GM10266 (cell line): Measurements from ENCODE around the gene SH3BGR.

Experiments
- DNase-seq: peaks from one replicate; pipeline ENCODE4 v3.0.0; 2012; ENCODE audit errors: extremely low spot score
- CTCF ChIP-seq: IDR thresholded peaks from 2 replicates; pipeline ENCODE4 v1.5.1; 2012; ENCODE audit warnings: mild to moderate bottlenecking, low read depth; ENCODE audit not compliant: control insufficient read depth, insufficient read depth; ENCODE audit errors: missing control alignments

Gene SH3BGR

GRCh38 chr21:39546522-39546921 is 94.8 kb downstream of the SH3BGR start:
- DNase-seq, result no peak
- no peak for TF ChIP-seq CTCF

GRCh38 chr21:39552856-39553255 is 101.1 kb downstream of the SH3BGR start:
- no peak for DNase-seq
- no peak for TF ChIP-seq CTCF

GRCh38 chr21:39553331-39553730 is 101.6 kb downstream of the SH3BGR start:
- no peak for TF ChIP-seq CTCF
- no peak for DNase-seq

- no peak for TF ChIP-seq CTCF
- DNase-seq, result no peak
Measured at GRCh38 chr21:39555911-39556590, 104.3 kb downstream of the SH3BGR start.

DNA sequence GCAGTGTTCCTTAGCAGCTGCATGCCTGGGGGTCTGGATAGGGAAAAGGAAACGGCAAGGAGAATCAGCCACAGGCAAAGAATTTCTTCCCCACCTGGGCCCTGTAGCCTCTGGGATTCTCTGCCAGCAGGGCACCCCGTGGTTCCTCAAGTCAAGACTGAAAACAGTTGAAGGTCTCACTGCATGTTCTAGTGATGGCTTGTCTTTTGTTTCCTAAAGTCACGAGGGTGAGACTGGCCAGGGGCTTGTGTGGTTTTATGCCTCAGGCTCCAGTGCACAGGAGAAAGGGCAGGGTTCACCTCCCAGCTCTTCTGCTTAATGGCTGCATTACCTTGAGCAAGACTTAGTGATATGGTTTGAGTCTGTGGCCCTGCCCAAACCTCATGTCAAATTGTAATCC is 107.7 kb downstream of the SH3BGR start:
- no peak for TF ChIP-seq CTCF
- DNase-seq, result no peak

DNA sequence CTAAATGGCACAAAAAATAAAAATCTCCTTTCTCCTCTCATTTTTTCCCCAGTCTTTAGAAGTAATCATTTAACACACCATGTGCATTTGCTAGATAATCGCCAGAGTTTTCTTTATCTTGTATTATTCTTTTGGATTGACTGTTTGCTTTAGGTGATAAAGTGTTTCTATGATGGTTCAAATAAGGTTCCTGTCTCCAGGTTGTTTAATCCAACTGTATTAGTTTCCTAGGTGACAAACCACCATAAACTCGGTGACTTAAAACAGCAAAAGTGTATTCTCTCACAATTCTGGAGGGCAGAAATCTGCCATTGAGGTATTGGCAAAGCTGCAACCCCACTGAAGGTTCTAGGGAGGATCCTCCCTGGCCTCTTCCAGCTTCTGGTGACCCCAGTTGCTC is 109.4 kb downstream of the SH3BGR start:
- DNase-seq, result no peak
- no peak for TF ChIP-seq CTCF

DNA sequence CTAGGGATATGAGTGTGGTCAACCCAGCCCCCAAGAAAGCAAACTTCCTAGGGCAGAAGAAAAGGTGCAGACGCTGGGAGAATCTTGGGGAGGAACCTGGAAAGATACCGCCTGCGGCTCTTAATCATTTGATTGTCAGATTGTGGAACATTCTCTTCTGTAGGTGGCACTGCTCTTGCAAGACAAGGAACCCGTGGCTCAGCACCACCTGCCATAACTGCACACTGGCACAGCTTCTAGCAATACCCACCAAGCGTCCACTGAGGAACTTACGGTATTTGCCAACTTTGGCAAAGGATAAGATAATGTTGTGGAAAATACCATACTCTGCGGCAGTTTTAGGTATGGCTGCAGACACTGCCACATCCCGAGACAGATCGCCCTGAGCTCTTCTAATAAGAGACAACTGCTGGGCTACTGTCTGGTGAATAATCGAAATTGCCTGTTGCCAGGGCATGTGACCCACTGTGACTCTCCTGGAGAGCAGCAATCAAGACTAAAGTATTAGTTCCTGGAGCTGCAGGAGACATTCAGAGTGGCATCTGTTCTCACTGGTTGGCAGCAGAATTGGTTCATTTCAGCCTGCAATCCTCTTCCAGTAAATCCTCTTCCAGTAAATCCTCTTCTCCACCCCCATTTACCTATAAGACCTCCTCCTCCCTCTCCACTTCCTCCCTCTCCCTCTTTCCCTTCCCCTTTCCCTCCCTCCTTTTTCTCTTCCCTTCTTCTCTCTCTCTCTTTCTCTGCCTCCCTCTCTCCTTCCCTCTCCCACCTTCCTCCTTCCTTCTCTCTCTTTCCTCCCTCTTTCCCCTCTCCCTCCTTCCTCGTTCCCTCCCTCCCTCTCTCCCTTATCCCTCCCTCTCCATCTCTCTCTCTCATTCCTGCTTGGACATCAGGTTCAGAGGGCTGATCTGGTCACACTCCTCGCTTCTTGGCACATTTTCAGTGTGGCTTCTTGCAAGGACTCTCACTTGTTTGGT is 111.3 kb downstream of the SH3BGR start:
- DNase-seq, result no peak
- no peak for TF ChIP-seq CTCF
